Activated CD4-positive, alpha-beta T cell treated with anti-CD3 and anti-CD28 coated beads, Interleukin-2, amount 10 ng/mL, durations not matched to agents 7 days and 5 days (primary cell): ENCODE measurements around the gene CCDC146. TPM values are rescaled to one million over a fixed set of nuclear protein-coding genes. Genes with fewer than 3 reads are reported as not detected.
"Not testable (repeated sequence)": the region's sequence is repeated elsewhere in the genome, so short reads cannot be mapped to it uniquely, and the experiment has no call there.

ENCODE experiments used
- CTCF ChIA-PET: fragments of 350-600 bp; sonication (Branson Sonifier 250); formaldehyde crosslinking; loops from one replicate; lab custom pipeline; 2021; ENCODE audit warnings: antibody characterized with exemption; lab: Charles Lee
- POLR2A ChIA-PET: fragments of 350-600 bp; sonication (Branson Sonifier 250); formaldehyde crosslinking; loops from one replicate; lab custom pipeline; 2021; ENCODE audit warnings: antibody characterized with exemption; lab: Charles Lee
- DNase-seq: peaks from one replicate; pipeline ENCODE4 v3.0.0-alpha.2; 2020
- H3K27ac Mint-ChIP-seq: one replicate; pipeline ENCODE4 v1.8.0; 2021; ENCODE audit warnings: mild to moderate bottlenecking, moderate library complexity, mixed read lengths
- H3K27me3 Mint-ChIP-seq: one replicate; pipeline ENCODE4 v1.8.0; 2021; ENCODE audit warnings: mixed read lengths
- H3K36me3 Mint-ChIP-seq: one replicate; pipeline ENCODE4 v1.8.0; 2021; ENCODE audit warnings: low read depth, mixed read lengths
- H3K4me1 Mint-ChIP-seq: one replicate; pipeline ENCODE4 v1.8.0; 2021; ENCODE audit warnings: mixed read lengths
- H3K4me3 Mint-ChIP-seq: one replicate; pipeline ENCODE4 v1.8.0; 2021; ENCODE audit warnings: mild to moderate bottlenecking, moderate library complexity, mixed read lengths
- H3K9me3 Mint-ChIP-seq: one replicate; pipeline ENCODE4 v1.8.0; 2021; ENCODE audit warnings: mixed read lengths
- total RNA-seq, 2 experiments: library from RNA; stranded (reverse); gene quantifications; one replicate each; pipeline ENCODE4 v1.2.3, GENCODE V29; 2021

The CCDC146 gene
- total RNA-seq, 2 experiments from 2014 or later = 9.2 to 10.5 TPM

- H3K4me1 Mint-ChIP-seq, H3K27me3 Mint-ChIP-seq, POLR2A ChIA-PET, H3K9me3 Mint-ChIP-seq, H3K4me3 Mint-ChIP-seq, CTCF ChIA-PET, H3K27ac Mint-ChIP-seq, DNase-seq, H3K36me3 Mint-ChIP-seq: not testable (repeated sequence)
Measured at GRCh38 chr7:77108362-77108761, 14.1 kb upstream of the CCDC146 start.

GRCh38 chr7:77112719-77113306 is 9.6 kb upstream of the CCDC146 start:
- H3K9me3 Mint-ChIP-seq, H3K27ac Mint-ChIP-seq, H3K4me1 Mint-ChIP-seq, H3K4me3 Mint-ChIP-seq, H3K27me3 Mint-ChIP-seq, DNase-seq, CTCF ChIA-PET, H3K36me3 Mint-ChIP-seq: not testable (repeated sequence)
- POLR2A ChIA-PET = interaction anchor here (0.7 kb wide), 1 partner anchor 1065 kb away, joined by 3 read pairs; no protein-coding TSS in a partner anchor

GRCh38 chr7:77125486-77125885 is 3.1 kb downstream of the CCDC146 start:
- H3K9me3 Mint-ChIP-seq, DNase-seq, H3K4me3 Mint-ChIP-seq, POLR2A ChIA-PET, H3K27ac Mint-ChIP-seq, H3K27me3 Mint-ChIP-seq, H3K36me3 Mint-ChIP-seq: not testable (repeated sequence)
- CTCF ChIA-PET = interaction anchor here (1.0 kb wide), 1 partner anchor 121 kb away, joined by 3 read pairs; no protein-coding TSS in a partner anchor
- peaks cover 27% of the 10 kb centered on the region for H3K4me1 Mint-ChIP-seq

- POLR2A ChIA-PET, H3K27me3 Mint-ChIP-seq, H3K9me3 Mint-ChIP-seq, DNase-seq, H3K36me3 Mint-ChIP-seq, H3K4me3 Mint-ChIP-seq, CTCF ChIA-PET, H3K27ac Mint-ChIP-seq: not testable (repeated sequence)
- peaks cover 20% of the 10 kb centered on the region for H3K4me1 Mint-ChIP-seq
Measured at GRCh38 chr7:77127009-77127408, 4.6 kb downstream of the CCDC146 start.

- DNase-seq, H3K4me3 Mint-ChIP-seq, POLR2A ChIA-PET, H3K27ac Mint-ChIP-seq, H3K36me3 Mint-ChIP-seq, H3K27me3 Mint-ChIP-seq, H3K9me3 Mint-ChIP-seq, CTCF ChIA-PET: not testable (repeated sequence)
- H3K4me1 Mint-ChIP-seq = peaks cover 13% of the 10 kb centered on the region
Measured at GRCh38 chr7:77128582-77129410, 6.4 kb downstream of the CCDC146 start.

- H3K4me3 Mint-ChIP-seq, H3K36me3 Mint-ChIP-seq, CTCF ChIA-PET, H3K27me3 Mint-ChIP-seq, H3K27ac Mint-ChIP-seq, H3K9me3 Mint-ChIP-seq, POLR2A ChIA-PET, DNase-seq: not testable (repeated sequence)
- peaks cover 10% of the 10 kb centered on the region for H3K4me1 Mint-ChIP-seq
Measured at GRCh38 chr7:77131781-77132180, 9.4 kb downstream of the CCDC146 start.

- H3K4me1 Mint-ChIP-seq, H3K27ac Mint-ChIP-seq, H3K9me3 Mint-ChIP-seq, H3K4me3 Mint-ChIP-seq, POLR2A ChIA-PET, H3K27me3 Mint-ChIP-seq, H3K36me3 Mint-ChIP-seq, DNase-seq: not testable (repeated sequence)
- CTCF ChIA-PET = interaction anchor here (0.6 kb wide), 1 partner anchor 51 kb away, joined by 3 read pairs; no protein-coding TSS in a partner anchor
Measured at GRCh38 chr7:77138668-77139067, 16.3 kb downstream of the CCDC146 start.

- H3K27ac Mint-ChIP-seq, H3K4me3 Mint-ChIP-seq, H3K4me1 Mint-ChIP-seq, H3K36me3 Mint-ChIP-seq, CTCF ChIA-PET, H3K27me3 Mint-ChIP-seq, DNase-seq, H3K9me3 Mint-ChIP-seq, POLR2A ChIA-PET: not testable (repeated sequence)
Measured at GRCh38 chr7:77140291-77140690, 17.9 kb downstream of the CCDC146 start.

GRCh38 chr7:77152232-77152631 is 29.8 kb downstream of the CCDC146 start:
- H3K27ac Mint-ChIP-seq, DNase-seq: not testable (repeated sequence)

GRCh38 chr7:77154917-77155464 is 32.6 kb downstream of the CCDC146 start:
- POLR2A ChIA-PET, H3K4me3 Mint-ChIP-seq, CTCF ChIA-PET, H3K9me3 Mint-ChIP-seq, H3K36me3 Mint-ChIP-seq, DNase-seq, H3K27ac Mint-ChIP-seq, H3K27me3 Mint-ChIP-seq: not testable (repeated sequence)
- H3K4me1 Mint-ChIP-seq = peaks cover 22% of the 10 kb centered on the region

More at GRCh38 chr7:77152232-77152631, 29.8 kb downstream of the CCDC146 start:
- POLR2A ChIA-PET, H3K36me3 Mint-ChIP-seq, H3K9me3 Mint-ChIP-seq, CTCF ChIA-PET, H3K27me3 Mint-ChIP-seq, H3K4me3 Mint-ChIP-seq: not testable (repeated sequence)
- peaks cover 11% of the 10 kb centered on the region for H3K4me1 Mint-ChIP-seq

GRCh38 chr7:77155601-77156377 is 33.4 kb downstream of the CCDC146 start:
- CTCF ChIA-PET, H3K36me3 Mint-ChIP-seq, H3K4me3 Mint-ChIP-seq, H3K27ac Mint-ChIP-seq, DNase-seq, H3K9me3 Mint-ChIP-seq, POLR2A ChIA-PET, H3K27me3 Mint-ChIP-seq: not testable (repeated sequence)
- peaks cover 22% of the 10 kb centered on the region for H3K4me1 Mint-ChIP-seq

GRCh38 chr7:77157034-77157433 is 34.6 kb downstream of the CCDC146 start:
- H3K27me3 Mint-ChIP-seq, POLR2A ChIA-PET, H3K4me3 Mint-ChIP-seq, H3K36me3 Mint-ChIP-seq, DNase-seq, CTCF ChIA-PET, H3K9me3 Mint-ChIP-seq: not testable (repeated sequence)
- Mint-ChIP-seq H3K27ac (peak overlapping the region; percentile 89), H3K4me1 (peaks cover 22% of the 10 kb centered on the region)

GRCh38 chr7:77157446-77157845 is 35.0 kb downstream of the CCDC146 start:
- ChIA-PET POLR2A (no interaction called here), CTCF (no interaction called here)

More at GRCh38 chr7:77157446-77157845, 35.0 kb downstream of the CCDC146 start:
- peaks cover 4% of the 10 kb centered on the region for H3K36me3 Mint-ChIP-seq
- H3K27me3 Mint-ChIP-seq = no peaks in the 10 kb centered on the region
- peak overlapping the region; percentile 89 for H3K27ac Mint-ChIP-seq
- H3K4me3 Mint-ChIP-seq = no peak overlapping the region
- peaks cover 3% of the 10 kb centered on the region for H3K9me3 Mint-ChIP-seq
- peaks cover 22% of the 10 kb centered on the region for H3K4me1 Mint-ChIP-seq
- peak; percentile 10 for DNase-seq
